ENCODE results near the gene GPD2. TPM values are rescaled to one million over a fixed set of nuclear protein-coding genes. Genes with fewer than 3 reads are reported as not detected.
A peak's percentile ranks its signal among the peaks of the same experiment; 100 is the strongest.

The GPD2 gene
- polyA plus RNA-seq, 1 donor = 28.5 TPM

DNA sequence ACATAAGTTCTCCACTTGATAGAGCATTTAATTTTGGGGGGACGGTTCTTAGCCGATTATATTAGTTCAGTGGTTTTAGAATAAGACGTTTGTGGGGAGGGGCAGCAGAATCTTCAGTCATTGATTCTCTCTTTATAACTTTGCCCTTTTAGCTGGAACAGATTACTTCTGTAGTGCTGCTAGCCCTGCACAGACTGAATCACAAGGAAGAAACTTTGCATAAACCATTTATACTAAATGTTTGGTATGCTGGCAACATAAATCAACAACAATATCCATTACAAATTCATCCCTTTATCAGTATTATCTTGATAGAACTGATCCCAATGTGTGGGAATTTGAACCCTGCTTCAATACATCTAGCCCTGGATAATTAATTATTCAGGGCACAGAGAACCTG is 112.2 kb downstream of the GPD2 start:
- Histone ChIP-seq H3K36me3 (ENCODE audit: control insufficient read depth, insufficient read depth, low read length) (peaks cover 8% of the 10 kb centered on the region), H3K27me3 (ENCODE audit: control insufficient read depth, insufficient read depth, low read length) (no peaks in the 10 kb centered on the region), H3K27ac (ENCODE audit: low read length) (no peak overlapping the region), H3K4me1 (ENCODE audit: control insufficient read depth, insufficient read depth, low read length) (no peaks in the 10 kb centered on the region), H3K9me3 (ENCODE audit: control insufficient read depth, low read depth, low read length) (no peaks in the 10 kb centered on the region), H3K4me3 (ENCODE audit: low read length) (no peak overlapping the region)
- WGBS (ENCODE audit: insufficient coverage, low lambda C conversion rate) = no CpG with 5 or more reads among the region's 3 CpGs
- DNase-seq = no peak

DNA sequence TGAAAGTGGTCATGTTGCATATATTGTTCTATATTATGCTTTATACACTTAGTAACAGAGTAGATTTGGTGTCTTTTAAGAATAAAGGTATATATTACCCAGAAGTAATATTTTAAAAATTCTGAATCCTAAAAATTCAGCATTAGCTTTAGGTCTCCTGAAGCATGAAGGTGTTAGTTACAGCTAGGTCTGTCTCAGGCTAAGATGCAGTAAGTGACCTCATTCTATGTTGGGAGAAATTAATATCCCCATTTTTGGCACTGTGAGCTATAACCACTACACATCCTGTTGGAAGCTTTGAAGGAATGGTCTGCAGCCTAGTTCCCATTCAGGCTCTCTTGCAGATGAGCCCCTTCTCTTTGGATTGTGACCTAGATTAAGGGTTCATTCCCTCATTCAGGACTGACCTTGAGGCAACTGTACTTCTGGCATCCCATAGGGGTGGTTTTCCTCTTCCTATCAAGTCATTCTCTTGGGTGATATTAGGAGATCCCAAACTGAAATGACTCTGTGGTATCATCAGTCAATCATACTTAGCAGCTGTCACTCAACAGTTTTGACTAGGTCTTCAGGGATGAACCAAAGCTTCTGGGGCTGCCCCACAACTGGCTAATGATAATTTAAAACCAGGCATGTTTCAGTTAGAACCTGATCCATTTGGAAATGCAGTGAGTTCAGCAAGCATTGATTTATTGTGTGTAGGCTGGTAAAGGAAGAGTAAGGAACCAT is 117.7 kb downstream of the GPD2 start:
- peaks cover 16% of the 10 kb centered on the region for H3K36me3 ChIP-seq (ENCODE audit: control insufficient read depth, insufficient read depth, low read length)
- no peak for DNase-seq
- H3K4me3 ChIP-seq (ENCODE audit: low read length) = no peak overlapping the region
- H3K27me3 ChIP-seq (ENCODE audit: control insufficient read depth, insufficient read depth, low read length) = no peaks in the 10 kb centered on the region
- no peak overlapping the region for H3K27ac ChIP-seq (ENCODE audit: low read length)
- no peaks in the 10 kb centered on the region for H3K4me1 ChIP-seq (ENCODE audit: control insufficient read depth, insufficient read depth, low read length)
- H3K9me3 ChIP-seq (ENCODE audit: control insufficient read depth, low read depth, low read length) = no peaks in the 10 kb centered on the region

DNA sequence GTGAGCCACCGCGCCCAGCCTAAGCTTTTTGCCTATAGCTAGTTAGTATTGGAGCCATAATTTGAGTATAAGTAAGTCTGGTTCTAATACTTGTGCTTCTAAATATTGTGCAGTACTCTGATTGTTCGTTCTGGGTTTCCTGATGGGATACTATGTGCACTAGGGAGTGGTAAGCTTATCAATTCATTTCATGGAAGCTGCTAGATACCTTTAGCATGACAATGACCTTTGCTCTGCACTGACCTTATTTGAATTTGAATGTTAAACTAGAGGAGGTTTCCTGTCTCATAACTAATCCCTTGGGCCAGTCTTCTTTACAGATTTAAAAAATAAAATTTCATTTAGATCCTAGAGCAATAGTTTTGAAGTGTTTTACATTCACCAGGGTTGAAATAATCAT is 125.1 kb downstream of the GPD2 start:
- Histone ChIP-seq H3K27me3 (ENCODE audit: control insufficient read depth, insufficient read depth, low read length) (no peaks in the 10 kb centered on the region), H3K9me3 (ENCODE audit: control insufficient read depth, low read depth, low read length) (no peaks in the 10 kb centered on the region), H3K4me3 (ENCODE audit: low read length) (no peak overlapping the region), H3K27ac (ENCODE audit: low read length) (no peak overlapping the region), H3K36me3 (ENCODE audit: control insufficient read depth, insufficient read depth, low read length) (peaks cover 9% of the 10 kb centered on the region), H3K4me1 (ENCODE audit: control insufficient read depth, insufficient read depth, low read length) (no peaks in the 10 kb centered on the region)
- DNase-seq = no peak
- WGBS (ENCODE audit: insufficient coverage, low lambda C conversion rate) = no CpG with 5 or more reads among the region's 3 CpGs

DNA sequence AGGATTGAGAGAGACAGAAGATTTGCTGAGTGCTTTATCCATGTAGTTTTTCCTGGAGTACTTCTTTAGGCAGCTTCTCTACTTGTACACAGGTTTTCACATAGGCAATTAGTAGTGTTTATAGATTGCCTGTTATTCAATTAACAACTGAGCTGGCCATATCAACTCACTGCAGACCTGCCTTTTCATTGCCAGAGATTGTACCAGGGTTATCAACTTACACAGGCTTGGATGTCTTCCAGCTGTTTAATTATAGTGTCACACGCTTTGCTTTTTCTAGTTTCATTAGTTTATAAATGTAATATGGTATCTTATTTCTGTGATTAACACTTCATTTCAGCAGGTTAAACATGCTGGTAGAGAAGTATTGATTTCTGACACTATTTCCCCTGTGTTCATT is 125.9 kb downstream of the GPD2 start:
- peaks cover 9% of the 10 kb centered on the region for H3K36me3 ChIP-seq (ENCODE audit: control insufficient read depth, insufficient read depth, low read length)
- no peaks in the 10 kb centered on the region for H3K4me1 ChIP-seq (ENCODE audit: control insufficient read depth, insufficient read depth, low read length)
- DNase-seq = peak in 1 of 2 donors; percentile 22
- H3K27me3 ChIP-seq (ENCODE audit: control insufficient read depth, insufficient read depth, low read length) = no peaks in the 10 kb centered on the region
- no peak overlapping the region for H3K27ac ChIP-seq (ENCODE audit: low read length)
- WGBS (ENCODE audit: insufficient coverage, low lambda C conversion rate) = no CpG with 5 or more reads among the region's 1 CpG
- no peaks in the 10 kb centered on the region for H3K9me3 ChIP-seq (ENCODE audit: control insufficient read depth, low read depth, low read length)
- H3K4me3 ChIP-seq (ENCODE audit: low read length) = no peak overlapping the region

DNA sequence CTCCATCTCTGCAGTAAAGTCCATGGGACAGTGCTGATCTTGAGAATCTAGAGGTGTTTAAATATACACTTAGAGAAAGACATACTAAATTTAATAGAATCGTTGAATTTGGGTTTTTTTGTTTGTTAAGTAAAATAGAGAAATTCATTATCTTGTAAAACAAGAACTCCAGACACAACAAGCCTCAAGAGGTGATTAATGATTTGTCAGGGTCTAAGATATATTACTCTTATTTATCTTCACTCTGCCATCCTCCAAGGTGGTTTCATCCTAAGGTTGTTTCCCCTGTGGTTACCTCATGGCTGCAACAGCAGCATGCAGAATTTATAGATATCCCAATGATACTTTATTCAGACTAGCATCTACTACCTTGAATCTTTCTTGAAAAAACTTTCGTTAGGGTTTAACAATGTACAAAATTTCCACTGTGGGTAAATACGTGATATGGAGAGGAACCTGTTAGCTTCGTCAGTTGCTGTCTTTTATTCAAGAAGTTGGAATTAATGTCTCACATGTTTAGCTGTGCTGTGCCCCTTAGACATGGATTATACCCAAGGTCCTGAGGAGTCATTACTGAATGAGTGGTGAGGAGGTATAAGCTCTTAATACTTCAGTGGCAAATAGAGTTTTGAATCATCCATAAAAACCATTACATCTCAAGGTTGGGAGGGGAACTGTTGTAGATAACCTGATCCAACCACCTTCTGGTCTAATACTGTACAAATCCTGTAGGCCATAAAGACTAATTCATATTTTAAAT is 128.0 kb downstream of the GPD2 start:
- Histone ChIP-seq H3K9me3 (ENCODE audit: control insufficient read depth, low read depth, low read length) (no peaks in the 10 kb centered on the region), H3K4me1 (ENCODE audit: control insufficient read depth, insufficient read depth, low read length) (no peaks in the 10 kb centered on the region), H3K4me3 (ENCODE audit: low read length) (no peak overlapping the region), H3K36me3 (ENCODE audit: control insufficient read depth, insufficient read depth, low read length) (no peaks in the 10 kb centered on the region), H3K27me3 (ENCODE audit: control insufficient read depth, insufficient read depth, low read length) (no peaks in the 10 kb centered on the region), H3K27ac (ENCODE audit: low read length) (no peak overlapping the region)
- no CpG with 5 or more reads among the region's 4 CpGs for WGBS (ENCODE audit: insufficient coverage, low lambda C conversion rate)
- no peak for DNase-seq

DNA sequence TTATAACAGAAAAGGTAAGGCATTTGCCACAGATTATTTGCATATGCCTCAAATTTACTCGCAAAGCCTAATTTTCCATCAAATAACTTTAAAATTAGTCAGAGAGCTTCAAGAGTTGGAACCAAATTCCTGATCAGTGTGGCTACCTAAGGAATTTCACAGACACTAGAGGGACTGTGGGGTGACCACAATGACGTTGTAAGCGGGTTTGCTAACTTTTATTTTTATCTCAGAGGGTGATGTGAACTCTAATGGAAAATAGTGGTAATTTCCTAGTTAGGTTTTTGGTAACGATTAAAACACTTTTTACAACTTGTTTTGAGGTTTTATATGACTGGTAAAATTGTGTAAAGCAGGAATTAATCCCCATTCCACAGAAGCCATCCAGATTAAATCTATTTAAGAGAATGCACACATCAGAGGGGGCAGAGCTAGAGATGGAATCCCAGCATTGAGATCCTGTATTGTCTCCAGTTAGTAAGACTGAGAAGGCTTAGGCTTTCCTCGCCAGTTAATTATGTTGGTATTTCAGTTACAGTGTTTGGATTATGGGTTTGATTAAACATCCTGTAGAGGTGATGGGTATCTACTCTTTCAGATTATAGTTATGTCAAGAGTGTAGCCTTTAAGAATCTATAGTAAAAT is 129.0 kb downstream of the GPD2 start:
- WGBS (ENCODE audit: insufficient coverage, low lambda C conversion rate) = 100% methylated on average over 2 of the region's 5 CpGs
- H3K4me1 ChIP-seq (ENCODE audit: control insufficient read depth, insufficient read depth, low read length) = no peaks in the 10 kb centered on the region
- H3K36me3 ChIP-seq (ENCODE audit: control insufficient read depth, insufficient read depth, low read length) = peaks cover 7% of the 10 kb centered on the region
- no peaks in the 10 kb centered on the region for H3K9me3 ChIP-seq (ENCODE audit: control insufficient read depth, low read depth, low read length)
- H3K27me3 ChIP-seq (ENCODE audit: control insufficient read depth, insufficient read depth, low read length) = no peaks in the 10 kb centered on the region
- no peak overlapping the region for H3K27ac ChIP-seq (ENCODE audit: low read length)
- DNase-seq = no peak
- H3K4me3 ChIP-seq (ENCODE audit: low read length) = no peak overlapping the region

DNA sequence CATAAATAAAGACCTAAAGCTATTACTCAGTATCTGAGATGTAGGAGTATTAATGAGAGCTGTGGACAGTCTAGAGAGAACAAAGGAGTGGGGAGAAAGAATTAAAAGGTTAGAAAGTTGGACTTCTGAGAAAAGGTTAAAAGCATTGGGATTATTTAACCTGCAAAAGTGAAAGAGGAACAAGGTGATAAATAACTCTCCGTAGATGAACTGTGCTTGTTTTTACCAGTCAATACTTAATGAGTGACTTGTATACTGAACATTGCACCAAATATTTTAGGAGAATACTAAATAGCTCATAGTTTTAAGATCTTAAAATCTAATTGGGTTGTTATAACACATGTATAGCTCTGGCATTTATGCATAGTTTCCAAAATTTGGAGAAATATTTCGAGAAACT is 137.5 kb downstream of the GPD2 start:
- Histone ChIP-seq H3K27ac (ENCODE audit: low read length) (no peak overlapping the region), H3K27me3 (ENCODE audit: control insufficient read depth, insufficient read depth, low read length) (no peaks in the 10 kb centered on the region), H3K36me3 (ENCODE audit: control insufficient read depth, insufficient read depth, low read length) (peaks cover 13% of the 10 kb centered on the region), H3K4me1 (ENCODE audit: control insufficient read depth, insufficient read depth, low read length) (no peaks in the 10 kb centered on the region), H3K4me3 (ENCODE audit: low read length) (no peak overlapping the region), H3K9me3 (ENCODE audit: control insufficient read depth, low read depth, low read length) (peaks cover 4% of the 10 kb centered on the region)
- DNase-seq = no peak
- WGBS (ENCODE audit: insufficient coverage, low lambda C conversion rate) = 68% methylated on average over 2 of the region's 2 CpGs

DNA sequence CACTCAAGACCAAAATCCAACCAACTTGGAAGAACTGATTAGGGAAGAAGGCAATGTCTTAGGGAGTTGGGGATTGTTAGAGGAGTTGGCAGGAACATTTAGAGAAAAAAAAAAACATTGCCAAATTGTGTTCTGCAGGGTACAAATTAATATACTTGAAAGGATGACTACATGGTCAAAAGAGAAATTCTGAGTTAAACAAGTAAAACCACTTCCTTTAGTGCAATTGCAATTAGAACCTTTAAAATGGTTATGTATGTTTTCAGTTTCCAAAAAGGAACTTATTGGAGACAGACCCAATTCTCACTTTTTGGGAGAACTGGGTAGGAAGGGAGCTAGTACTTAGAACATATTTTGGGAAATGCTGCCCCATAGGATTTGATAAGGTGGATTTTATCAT is 137.9 kb downstream of the GPD2 start:
- DNase-seq = no peak
- no peak overlapping the region for H3K27ac ChIP-seq (ENCODE audit: low read length)
- peaks cover 4% of the 10 kb centered on the region for H3K9me3 ChIP-seq (ENCODE audit: control insufficient read depth, low read depth, low read length)
- peaks cover 13% of the 10 kb centered on the region for H3K36me3 ChIP-seq (ENCODE audit: control insufficient read depth, insufficient read depth, low read length)
- H3K4me1 ChIP-seq (ENCODE audit: control insufficient read depth, insufficient read depth, low read length) = no peaks in the 10 kb centered on the region
- H3K27me3 ChIP-seq (ENCODE audit: control insufficient read depth, insufficient read depth, low read length) = no peaks in the 10 kb centered on the region
- H3K4me3 ChIP-seq (ENCODE audit: low read length) = no peak overlapping the region

DNA sequence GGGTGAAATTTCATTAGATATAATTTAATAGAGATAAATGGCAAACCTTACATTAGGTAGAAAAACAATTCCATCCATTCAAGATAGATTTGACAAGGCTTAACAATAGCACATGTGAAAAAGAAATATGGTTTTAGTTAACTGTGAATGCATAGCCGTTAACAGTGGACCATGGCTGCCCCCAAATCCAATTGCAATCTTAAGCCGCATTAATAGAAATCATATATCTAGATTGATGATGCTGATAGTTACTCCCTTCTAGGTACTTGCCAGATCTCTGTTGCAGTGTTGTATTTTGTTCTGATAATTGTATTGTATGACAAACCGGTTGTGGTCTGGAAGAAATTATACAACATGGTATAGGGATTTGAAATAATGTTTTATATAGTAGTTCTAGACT is 139.8 kb downstream of the GPD2 start:
- no peak for DNase-seq
- Histone ChIP-seq H3K27me3 (ENCODE audit: control insufficient read depth, insufficient read depth, low read length) (no peaks in the 10 kb centered on the region), H3K9me3 (ENCODE audit: control insufficient read depth, low read depth, low read length) (peaks cover 4% of the 10 kb centered on the region), H3K27ac (ENCODE audit: low read length) (no peak overlapping the region), H3K36me3 (ENCODE audit: control insufficient read depth, insufficient read depth, low read length) (peaks cover 6% of the 10 kb centered on the region), H3K4me1 (ENCODE audit: control insufficient read depth, insufficient read depth, low read length) (no peaks in the 10 kb centered on the region), H3K4me3 (ENCODE audit: low read length) (no peak overlapping the region)
- 50% methylated on average over 2 of the region's 3 CpGs for WGBS (ENCODE audit: insufficient coverage, low lambda C conversion rate)

DNA sequence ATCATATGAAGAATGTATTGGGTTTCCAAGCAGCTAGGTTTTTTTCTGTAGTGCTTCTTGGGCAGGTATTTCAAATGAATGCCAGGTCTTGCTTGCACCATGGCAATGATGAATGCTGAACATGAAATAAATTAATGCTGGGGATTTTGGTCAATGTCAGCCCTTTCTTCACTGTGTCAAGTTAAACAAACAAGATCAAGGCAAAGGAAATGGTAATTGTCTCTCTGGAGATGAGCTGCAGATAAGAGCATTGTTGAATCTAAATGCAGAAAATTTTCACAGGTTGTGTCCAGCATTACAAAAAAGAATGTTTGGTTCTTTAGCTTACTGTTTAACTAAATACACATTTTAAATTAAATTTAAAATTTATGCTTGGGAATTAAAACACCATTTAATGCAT is 144.3 kb downstream of the GPD2 start:
- H3K27ac ChIP-seq (ENCODE audit: low read length) = no peak overlapping the region
- H3K27me3 ChIP-seq (ENCODE audit: control insufficient read depth, insufficient read depth, low read length) = no peaks in the 10 kb centered on the region
- H3K4me1 ChIP-seq (ENCODE audit: control insufficient read depth, insufficient read depth, low read length) = no peaks in the 10 kb centered on the region
- no peaks in the 10 kb centered on the region for H3K9me3 ChIP-seq (ENCODE audit: control insufficient read depth, low read depth, low read length)
- H3K36me3 ChIP-seq (ENCODE audit: control insufficient read depth, insufficient read depth, low read length) = peaks cover 3% of the 10 kb centered on the region
- no peak for DNase-seq
- no peak overlapping the region for H3K4me3 ChIP-seq (ENCODE audit: low read length)
